GM23338 (cell line): ENCODE measurements around the gene DEXI. TPM values are rescaled to one million over a fixed set of nuclear protein-coding genes. Genes with fewer than 3 reads are reported as not detected.

Source experiments
- ATAC-seq: fragments of 200-7000 bp; cut with Tn5 transposase; 3 replicates; pipeline ENCODE4 v1.9.1; 2020
- DNase-seq: peaks from one replicate; pipeline ENCODE4 v3.0.0-alpha.2; 2015; ENCODE audit warnings: low spot score
- H2AFZ ChIP-seq: fragments of 200-600 bp; sonication (generic); 2 replicates; pipeline ENCODE4 v1.8.0; 2016; ENCODE audit warnings: antibody characterized with exemption, mild to moderate bottlenecking, moderate library complexity
- H3F3A ChIP-seq: fragments of 200-600 bp; sonication (generic); replicated peaks from 2 replicates; pipeline ENCODE4 v1.8.0; 2017; ENCODE audit warnings: antibody characterized with exemption, mixed run types, low read depth
- H3K27ac ChIP-seq: fragments of 200-600 bp; sonication (generic); 2 replicates; pipeline ENCODE4 v1.6.1; 2016; ENCODE audit warnings: low read depth
- H3K27me3 ChIP-seq: fragments of 200-600 bp; sonication (generic); 2 replicates; pipeline ENCODE4 v1.8.0; 2016; ENCODE audit warnings: mild to moderate bottlenecking, mixed run types, moderate library complexity; ENCODE audit not compliant: insufficient read depth
- H3K36me3 ChIP-seq: fragments of 200-600 bp; sonication (generic); 2 replicates; pipeline ENCODE4 v1.8.0; 2016; ENCODE audit warnings: mild to moderate bottlenecking; ENCODE audit not compliant: insufficient read depth
- H3K4me1 ChIP-seq: fragments of 200-600 bp; sonication (generic); 2 replicates; pipeline ENCODE4 v1.8.0; 2016; ENCODE audit warnings: mild to moderate bottlenecking, moderate library complexity; ENCODE audit not compliant: insufficient read depth
- H3K4me2 ChIP-seq: fragments of 200-600 bp; sonication (generic); 2 replicates; pipeline ENCODE4 v1.7.1; 2017; ENCODE audit warnings: mixed run types
- H3K4me3 ChIP-seq: fragments of 200-600 bp; sonication (generic); 2 replicates; pipeline ENCODE4 v1.6.1; 2016; ENCODE audit warnings: mixed run types
- H3K79me2 ChIP-seq: fragments of 200-600 bp; sonication (generic); replicated peaks from 2 replicates; pipeline ENCODE4 v1.8.0; 2017; ENCODE audit warnings: mild to moderate bottlenecking; ENCODE audit not compliant: insufficient read depth
- H3K9me2 ChIP-seq: fragments of 200-600 bp; sonication (generic); 2 replicates; pipeline ENCODE4 v1.8.0; 2017; ENCODE audit not compliant: insufficient read depth
- H4K20me1 ChIP-seq: fragments of 200-600 bp; sonication (generic); replicated peaks from 2 replicates; pipeline ENCODE4 v1.8.0; 2017; ENCODE audit warnings: mild to moderate bottlenecking; ENCODE audit not compliant: insufficient read depth
- H3K27ac Mint-ChIP-seq: 2 replicates; pipeline ENCODE4 v1.8.0; 2020; ENCODE audit warnings: inconsistent platforms, mild to moderate bottlenecking, moderate library complexity, mixed read lengths
- H3K27me3 Mint-ChIP-seq: 3 replicates; pipeline ENCODE4 v1.8.0; 2022; ENCODE audit warnings: low read depth, mild to moderate bottlenecking, moderate library complexity, mixed read lengths, inconsistent platforms; ENCODE audit not compliant: insufficient read depth, poor library complexity
- H3K36me3 Mint-ChIP-seq: 3 replicates; pipeline ENCODE4 v1.8.0; 2021; ENCODE audit warnings: low read depth, mild to moderate bottlenecking, inconsistent platforms, moderate library complexity, mixed read lengths
- H3K4me1 Mint-ChIP-seq: 3 replicates; pipeline ENCODE4 v1.8.0; 2020; ENCODE audit warnings: mild to moderate bottlenecking, inconsistent platforms, mixed read lengths
- H3K4me3 Mint-ChIP-seq: 3 replicates; pipeline ENCODE4 v1.8.0; 2021; ENCODE audit warnings: moderate library complexity, mild to moderate bottlenecking, inconsistent platforms, mixed read lengths
- H3K9me3 Mint-ChIP-seq: 3 replicates; pipeline ENCODE4 v1.8.0; 2020; ENCODE audit warnings: moderate library complexity, mild to moderate bottlenecking, inconsistent platforms, mixed read lengths
- CREB1 ChIP-seq: fragments of 250-450 bp; sonication (Bioruptor Pico); IDR thresholded peaks from 2 replicates; pipeline ENCODE4 v1.5.0; 2020; ENCODE audit warnings: low read depth, mild to moderate bottlenecking, moderate library complexity
- ETS1 ChIP-seq: IDR thresholded peaks from 2 replicates; pipeline ENCODE4 v1.6.1; 2016; ENCODE audit warnings: antibody characterized with exemption
- EZH2 ChIP-seq: fragments of 200-600 bp; sonication (generic); IDR thresholded peaks from one replicate; pipeline ENCODE4 v1.8.0; 2017; ENCODE audit warnings: antibody characterized with exemption, mild to moderate bottlenecking, low read depth; ENCODE audit not compliant: unreplicated experiment
- EZH2phosphoT487 ChIP-seq: fragments of 200-600 bp; sonication (generic); IDR thresholded peaks from one replicate; pipeline ENCODE4 v1.8.1; 2018; ENCODE audit warnings: antibody characterized with exemption; ENCODE audit not compliant: unreplicated experiment
- JUNB ChIP-seq: IDR thresholded peaks from one replicate; pipeline ENCODE4 v1.6.1; 2016; ENCODE audit warnings: antibody characterized with exemption; ENCODE audit not compliant: unreplicated experiment
- NANOG ChIP-seq: IDR thresholded peaks from 2 replicates; pipeline ENCODE4 v1.6.1; 2016; ENCODE audit warnings: antibody characterized with exemption, borderline replicate concordance
- POLR2AphosphoS5 ChIP-seq: IDR thresholded peaks from 2 replicates; pipeline ENCODE4 v1.6.1; 2016; ENCODE audit warnings: antibody characterized with exemption, low read depth
- REST ChIP-seq: IDR thresholded peaks from one replicate; pipeline ENCODE4 v1.6.1; 2018; ENCODE audit warnings: antibody characterized with exemption; ENCODE audit not compliant: unreplicated experiment
- STAT1 ChIP-seq: IDR thresholded peaks from one replicate; pipeline ENCODE4 v1.6.1; 2016; ENCODE audit warnings: antibody characterized with exemption; ENCODE audit not compliant: unreplicated experiment
- ZNF114 ChIP-seq: fragments of 250-450 bp; sonication (Bioruptor Pico); IDR thresholded peaks from 2 replicates; pipeline ENCODE4 v1.5.0; 2020; ENCODE audit warnings: mild to moderate bottlenecking, moderate library complexity
- ZNF331 ChIP-seq: fragments of 250-450 bp; sonication (Bioruptor Pico); IDR thresholded peaks from 2 replicates; pipeline ENCODE4 v1.5.0; 2020; ENCODE audit warnings: low read depth, mild to moderate bottlenecking, moderate library complexity
- polyA plus RNA-seq: library from polyadenylated mRNA; unstranded; fragments of >200 nt; fragmentation: Nextera tagmentation; extraction: Ambion mirVana; gene quantifications from 2 replicates; pipeline ENCODE4 v1.2.1, GENCODE V29; 2016
- total RNA-seq: library from RNA; depleted of rRNA; stranded (reverse); fragments of >200 nt; shearing (Covaris generic); gene quantifications from 2 replicates; pipeline ENCODE4 v1.2.3, GENCODE V29; 2014
- TF ChIP-seq, protein P1 (sequence below), 2 experiments: fragments of 200-600 bp in 1 of 2; sonication (generic) in 1 of 2; conservative IDR thresholded peaks; 2 replicates each; pipeline versions ENCODE4 v1.5.1 to v1.6.1; 2016 to 2017; ENCODE audit warnings: antibody characterized with exemption in 2 of 2, low read depth in 2 of 2, mild to moderate bottlenecking in 2 of 2, moderate library complexity in 1 of 2
- TF ChIP-seq, protein P2 (sequence below): fragments of 250-450 bp; sonication (Bioruptor Pico); IDR thresholded peaks from 2 replicates; pipeline ENCODE4 v1.5.0; 2020; ENCODE audit warnings: mild to moderate bottlenecking, moderate library complexity

The DEXI gene
- total and polyA plus RNA-seq, 2 experiments from 2014 or later = 26.5 to 58.2 TPM

GRCh38 chr16:10954903-10955302 is 12.6 kb upstream of the DEXI start:
- Histone ChIP-seq H3K27me3 (no peaks in the 10 kb centered on the region), H3K27ac (no peak overlapping the region), H4K20me1 (no peaks in the 10 kb centered on the region), H2AFZ (no peak overlapping the region), H3K36me3 (no peaks in the 10 kb centered on the region), H3F3A (no peaks in the 10 kb centered on the region), H3K4me3 (no peak overlapping the region), H3K4me2 (no peak overlapping the region), H3K79me2 (peaks cover 32% of the 10 kb centered on the region), H3K9me2 (no peaks in the 10 kb centered on the region), H3K4me1 (peaks cover 16% of the 10 kb centered on the region)
- Mint-ChIP-seq H3K27ac (no peak overlapping the region), H3K36me3 (no peaks in the 10 kb centered on the region), H3K27me3 (no peaks in the 10 kb centered on the region), H3K9me3 (no peaks in the 10 kb centered on the region), H3K4me1 (peaks cover 18% of the 10 kb centered on the region), H3K4me3 (no peak overlapping the region)
- ATAC-seq (no peak), DNase-seq (no peak)
- TF ChIP-seq ETS1 = no peak
- TF ChIP-seq, protein P1, sequence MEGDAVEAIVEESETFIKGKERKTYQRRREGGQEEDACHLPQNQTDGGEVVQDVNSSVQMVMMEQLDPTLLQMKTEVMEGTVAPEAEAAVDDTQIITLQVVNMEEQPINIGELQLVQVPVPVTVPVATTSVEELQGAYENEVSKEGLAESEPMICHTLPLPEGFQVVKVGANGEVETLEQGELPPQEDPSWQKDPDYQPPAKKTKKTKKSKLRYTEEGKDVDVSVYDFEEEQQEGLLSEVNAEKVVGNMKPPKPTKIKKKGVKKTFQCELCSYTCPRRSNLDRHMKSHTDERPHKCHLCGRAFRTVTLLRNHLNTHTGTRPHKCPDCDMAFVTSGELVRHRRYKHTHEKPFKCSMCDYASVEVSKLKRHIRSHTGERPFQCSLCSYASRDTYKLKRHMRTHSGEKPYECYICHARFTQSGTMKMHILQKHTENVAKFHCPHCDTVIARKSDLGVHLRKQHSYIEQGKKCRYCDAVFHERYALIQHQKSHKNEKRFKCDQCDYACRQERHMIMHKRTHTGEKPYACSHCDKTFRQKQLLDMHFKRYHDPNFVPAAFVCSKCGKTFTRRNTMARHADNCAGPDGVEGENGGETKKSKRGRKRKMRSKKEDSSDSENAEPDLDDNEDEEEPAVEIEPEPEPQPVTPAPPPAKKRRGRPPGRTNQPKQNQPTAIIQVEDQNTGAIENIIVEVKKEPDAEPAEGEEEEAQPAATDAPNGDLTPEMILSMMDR (conservative IDR thresholded peaks at IDR 0.05; ENCODE audit: low read depth in 2 of 2) = no peak
- TF ChIP-seq EZH2 = no peak
- TF ChIP-seq ZNF114 (CRISPR knock-in tag) = no peak
- TF ChIP-seq EZH2phosphoT487 = no peak
- no peak for TF ChIP-seq STAT1
- no peak for TF ChIP-seq REST
- no peak for TF ChIP-seq NANOG
- TF ChIP-seq, protein P2, sequence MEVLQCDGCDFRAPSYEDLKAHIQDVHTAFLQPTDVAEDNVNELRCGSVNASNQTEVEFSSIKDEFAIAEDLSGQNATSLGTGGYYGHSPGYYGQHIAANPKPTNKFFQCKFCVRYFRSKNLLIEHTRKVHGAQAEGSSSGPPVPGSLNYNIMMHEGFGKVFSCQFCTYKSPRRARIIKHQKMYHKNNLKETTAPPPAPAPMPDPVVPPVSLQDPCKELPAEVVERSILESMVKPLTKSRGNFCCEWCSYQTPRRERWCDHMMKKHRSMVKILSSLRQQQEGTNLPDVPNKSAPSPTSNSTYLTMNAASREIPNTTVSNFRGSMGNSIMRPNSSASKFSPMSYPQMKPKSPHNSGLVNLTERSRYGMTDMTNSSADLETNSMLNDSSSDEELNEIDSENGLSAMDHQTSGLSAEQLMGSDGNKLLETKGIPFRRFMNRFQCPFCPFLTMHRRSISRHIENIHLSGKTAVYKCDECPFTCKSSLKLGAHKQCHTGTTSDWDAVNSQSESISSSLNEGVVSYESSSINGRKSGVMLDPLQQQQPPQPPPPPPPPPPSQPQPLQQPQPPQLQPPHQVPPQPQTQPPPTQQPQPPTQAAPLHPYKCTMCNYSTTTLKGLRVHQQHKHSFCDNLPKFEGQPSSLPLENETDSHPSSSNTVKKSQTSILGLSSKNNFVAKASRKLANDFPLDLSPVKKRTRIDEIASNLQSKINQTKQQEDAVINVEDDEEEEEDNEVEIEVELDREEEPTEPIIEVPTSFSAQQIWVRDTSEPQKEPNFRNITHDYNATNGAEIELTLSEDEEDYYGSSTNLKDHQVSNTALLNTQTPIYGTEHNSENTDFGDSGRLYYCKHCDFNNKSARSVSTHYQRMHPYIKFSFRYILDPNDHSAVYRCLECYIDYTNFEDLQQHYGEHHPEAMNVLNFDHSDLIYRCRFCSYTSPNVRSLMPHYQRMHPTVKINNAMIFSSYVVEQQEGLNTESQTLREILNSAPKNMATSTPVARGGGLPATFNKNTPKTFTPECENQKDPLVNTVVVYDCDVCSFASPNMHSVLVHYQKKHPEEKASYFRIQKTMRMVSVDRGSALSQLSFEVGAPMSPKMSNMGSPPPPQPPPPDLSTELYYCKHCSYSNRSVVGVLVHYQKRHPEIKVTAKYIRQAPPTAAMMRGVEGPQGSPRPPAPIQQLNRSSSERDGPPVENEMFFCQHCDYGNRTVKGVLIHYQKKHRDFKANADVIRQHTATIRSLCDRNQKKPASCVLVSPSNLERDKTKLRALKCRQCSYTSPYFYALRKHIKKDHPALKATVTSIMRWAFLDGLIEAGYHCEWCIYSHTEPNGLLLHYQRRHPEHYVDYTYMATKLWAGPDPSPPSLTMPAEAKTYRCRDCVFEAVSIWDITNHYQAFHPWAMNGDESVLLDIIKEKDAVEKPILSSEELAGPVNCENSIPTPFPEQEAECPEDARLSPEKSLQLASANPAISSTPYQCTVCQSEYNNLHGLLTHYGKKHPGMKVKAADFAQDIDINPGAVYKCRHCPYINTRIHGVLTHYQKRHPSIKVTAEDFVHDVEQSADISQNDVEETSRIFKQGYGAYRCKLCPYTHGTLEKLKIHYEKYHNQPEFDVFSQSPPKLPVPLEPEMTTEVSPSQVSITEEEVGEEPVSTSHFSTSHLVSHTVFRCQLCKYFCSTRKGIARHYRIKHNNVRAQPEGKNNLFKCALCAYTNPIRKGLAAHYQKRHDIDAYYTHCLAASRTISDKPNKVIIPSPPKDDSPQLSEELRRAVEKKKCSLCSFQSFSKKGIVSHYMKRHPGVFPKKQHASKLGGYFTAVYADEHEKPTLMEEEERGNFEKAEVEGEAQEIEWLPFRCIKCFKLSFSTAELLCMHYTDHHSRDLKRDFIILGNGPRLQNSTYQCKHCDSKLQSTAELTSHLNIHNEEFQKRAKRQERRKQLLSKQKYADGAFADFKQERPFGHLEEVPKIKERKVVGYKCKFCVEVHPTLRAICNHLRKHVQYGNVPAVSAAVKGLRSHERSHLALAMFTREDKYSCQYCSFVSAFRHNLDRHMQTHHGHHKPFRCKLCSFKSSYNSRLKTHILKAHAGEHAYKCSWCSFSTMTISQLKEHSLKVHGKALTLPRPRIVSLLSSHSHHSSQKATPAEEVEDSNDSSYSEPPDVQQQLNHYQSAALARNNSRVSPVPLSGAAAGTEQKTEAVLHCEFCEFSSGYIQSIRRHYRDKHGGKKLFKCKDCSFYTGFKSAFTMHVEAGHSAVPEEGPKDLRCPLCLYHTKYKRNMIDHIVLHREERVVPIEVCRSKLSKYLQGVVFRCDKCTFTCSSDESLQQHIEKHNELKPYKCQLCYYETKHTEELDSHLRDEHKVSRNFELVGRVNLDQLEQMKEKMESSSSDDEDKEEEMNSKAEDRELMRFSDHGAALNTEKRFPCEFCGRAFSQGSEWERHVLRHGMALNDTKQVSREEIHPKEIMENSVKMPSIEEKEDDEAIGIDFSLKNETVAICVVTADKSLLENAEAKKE (CRISPR knock-in tag) = no peak
- TF ChIP-seq JUNB = no peak
- no peak for TF ChIP-seq POLR2AphosphoS5
- TF ChIP-seq ZNF331 = no peak
- TF ChIP-seq CREB1 (CRISPR knock-in tag) = no peak
